ENCODE results near the gene AREL1. TPM values are rescaled to one million over a fixed set of nuclear protein-coding genes. Genes with fewer than 3 reads are reported as not detected.

The AREL1 gene
- total and polyA plus RNA-seq, 7 donors: 4.8 to 20.2 (median 12.5) TPM

GRCh38 chr14:74634964-74635363, 77.9 kb downstream of the AREL1 start:
- no peak for TF ChIP-seq CTCF (IDR thresholded peaks at IDR 0.05)
- no peak for TF ChIP-seq POLR2AphosphoS5 (IDR thresholded peaks at IDR 0.05)
- TF ChIP-seq POLR2A (IDR thresholded peaks at IDR 0.05): no peak
- no peak for TF ChIP-seq EP300 (IDR thresholded peaks at IDR 0.05)
- no peak overlapping the region for H3K27ac ChIP-seq
- no peaks in the 10 kb centered on the region for H3K36me3 ChIP-seq
- H3K4me3 ChIP-seq: no peak overlapping the region
- WGBS, 2 donors: 78 to 91% methylated on average over 2 of the region's 2 CpGs
- peaks cover 0 to 7% (median 5%) of the 10 kb centered on the region in 3 donors for H3K27me3 ChIP-seq
- no peak for DNase-seq
- no peaks in the 10 kb centered on the region for H3K9me3 ChIP-seq
- intact Hi-C loops (cut with DNase I): no loop called here
- H3K4me1 ChIP-seq: peaks cover 0 to 2% (median 0%) of the 10 kb centered on the region in 4 donors

DNA sequence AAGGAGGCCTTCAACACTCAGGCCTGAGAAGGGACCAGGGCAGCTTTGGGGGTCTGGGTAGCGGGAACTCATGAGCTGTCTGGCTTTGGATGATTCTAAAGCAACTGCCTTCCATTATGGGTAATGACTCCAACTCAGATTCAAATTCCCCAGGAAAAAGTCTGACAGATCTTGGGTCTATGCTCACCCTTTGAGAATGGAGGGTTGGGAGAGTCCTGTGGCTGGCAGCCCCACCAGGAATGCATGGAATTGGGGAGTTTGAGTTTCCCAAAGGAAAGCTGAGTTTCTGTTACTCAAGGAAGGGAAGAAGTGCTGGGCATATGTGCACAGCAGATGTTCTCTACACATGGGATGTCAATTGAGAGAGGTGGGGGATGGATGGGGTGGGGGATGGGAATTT, 78.4 kb downstream of the AREL1 start:
- no peaks in the 10 kb centered on the region for H3K9me3 ChIP-seq
- TF ChIP-seq POLR2AphosphoS5 (IDR thresholded peaks at IDR 0.05) (no peak), EP300 (IDR thresholded peaks at IDR 0.05) (no peak), POLR2A (IDR thresholded peaks at IDR 0.05) (no peak), CTCF (IDR thresholded peaks at IDR 0.05) (no peak)
- intact Hi-C loops (cut with DNase I): no loop called here
- no peak for DNase-seq
- 94 to 100% methylated on average over 1 of the region's 1 CpG for WGBS, 2 donors
- no peaks in the 10 kb centered on the region for H3K4me1 ChIP-seq
- peaks cover 0 to 5% (median 2%) of the 10 kb centered on the region in 3 donors for H3K27me3 ChIP-seq
- H3K27ac ChIP-seq: no peak overlapping the region
- no peaks in the 10 kb centered on the region for H3K36me3 ChIP-seq
- no peak overlapping the region for H3K4me3 ChIP-seq

- TF ChIP-seq EP300 (IDR thresholded peaks at IDR 0.05) (no peak), POLR2AphosphoS5 (IDR thresholded peaks at IDR 0.05) (no peak), POLR2A (IDR thresholded peaks at IDR 0.05) (no peak), CTCF (IDR thresholded peaks at IDR 0.05) (no peak)
- DNase-seq: no peak
- Histone ChIP-seq H3K27ac (no peak overlapping the region), H3K4me1 (no peaks in the 10 kb centered on the region), H3K27me3 (no peaks in the 10 kb centered on the region), H3K9me3 (no peaks in the 10 kb centered on the region), H3K36me3 (no peaks in the 10 kb centered on the region), H3K4me3 (no peak overlapping the region)
- 83 to 89% methylated on average over 15 of the region's 15 CpGs for WGBS, 2 donors
- intact Hi-C loops (cut with DNase I): no loop called here
These were observed 81.8 kb downstream of the AREL1 start for GRCh38 chr14:74630881-74631690.

DNA sequence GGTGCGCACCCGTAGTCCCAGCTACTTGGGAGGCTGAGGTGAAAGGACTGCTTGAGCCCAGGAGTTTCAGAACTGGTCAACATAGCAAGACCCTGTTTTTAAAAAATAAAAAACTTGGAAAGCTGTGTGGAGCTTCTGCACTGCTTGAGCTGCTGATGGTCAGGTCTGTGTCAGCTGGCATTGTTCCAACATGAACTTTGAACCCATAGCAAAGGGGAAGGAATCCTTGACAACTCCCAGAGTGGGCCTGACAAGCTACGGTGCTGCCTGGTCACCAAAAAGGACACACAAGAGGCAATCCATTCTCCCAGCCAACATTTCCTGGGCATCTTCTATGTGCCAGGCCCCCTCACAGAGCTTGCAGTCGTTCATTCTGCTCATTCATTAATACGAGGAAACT, 84.5 kb downstream of the AREL1 start:
- Histone ChIP-seq H3K4me1 (no peaks in the 10 kb centered on the region), H3K27me3 (no peaks in the 10 kb centered on the region), H3K9me3 (no peaks in the 10 kb centered on the region), H3K4me3 (no peak overlapping the region), H3K27ac (no peak overlapping the region), H3K36me3 (no peaks in the 10 kb centered on the region)
- TF ChIP-seq POLR2AphosphoS5 (IDR thresholded peaks at IDR 0.05): no peak
- no peak for TF ChIP-seq CTCF (IDR thresholded peaks at IDR 0.05)
- no peak for TF ChIP-seq POLR2A (IDR thresholded peaks at IDR 0.05)
- no peak for TF ChIP-seq EP300 (IDR thresholded peaks at IDR 0.05)
- no peak for DNase-seq
- intact Hi-C loops (cut with DNase I): no loop called here
- WGBS, 2 donors: 61 to 73% methylated on average over 5 of the region's 5 CpGs

Data from sigmoid colon (tissue), 7 donors.